OCI-M2 (cell line): Measurements from ENCODE around the gene CENPL.
"Not testable (repeated sequence)": the region's sequence is repeated elsewhere in the genome, so short reads cannot be mapped to it uniquely, and the experiment has no call there.

Experiments
- DNase-seq: peaks from one replicate; lab custom pipeline; 2025; ENCODE audit not compliant: unreplicated experiment; lab: John Stamatoyannopoulos, UW

The CENPL gene, protein sequence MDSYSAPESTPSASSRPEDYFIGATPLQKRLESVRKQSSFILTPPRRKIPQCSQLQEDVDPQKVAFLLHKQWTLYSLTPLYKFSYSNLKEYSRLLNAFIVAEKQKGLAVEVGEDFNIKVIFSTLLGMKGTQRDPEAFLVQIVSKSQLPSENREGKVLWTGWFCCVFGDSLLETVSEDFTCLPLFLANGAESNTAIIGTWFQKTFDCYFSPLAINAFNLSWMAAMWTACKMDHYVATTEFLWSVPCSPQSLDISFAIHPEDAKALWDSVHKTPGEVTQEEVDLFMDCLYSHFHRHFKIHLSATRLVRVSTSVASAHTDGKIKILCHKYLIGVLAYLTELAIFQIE

DNA sequence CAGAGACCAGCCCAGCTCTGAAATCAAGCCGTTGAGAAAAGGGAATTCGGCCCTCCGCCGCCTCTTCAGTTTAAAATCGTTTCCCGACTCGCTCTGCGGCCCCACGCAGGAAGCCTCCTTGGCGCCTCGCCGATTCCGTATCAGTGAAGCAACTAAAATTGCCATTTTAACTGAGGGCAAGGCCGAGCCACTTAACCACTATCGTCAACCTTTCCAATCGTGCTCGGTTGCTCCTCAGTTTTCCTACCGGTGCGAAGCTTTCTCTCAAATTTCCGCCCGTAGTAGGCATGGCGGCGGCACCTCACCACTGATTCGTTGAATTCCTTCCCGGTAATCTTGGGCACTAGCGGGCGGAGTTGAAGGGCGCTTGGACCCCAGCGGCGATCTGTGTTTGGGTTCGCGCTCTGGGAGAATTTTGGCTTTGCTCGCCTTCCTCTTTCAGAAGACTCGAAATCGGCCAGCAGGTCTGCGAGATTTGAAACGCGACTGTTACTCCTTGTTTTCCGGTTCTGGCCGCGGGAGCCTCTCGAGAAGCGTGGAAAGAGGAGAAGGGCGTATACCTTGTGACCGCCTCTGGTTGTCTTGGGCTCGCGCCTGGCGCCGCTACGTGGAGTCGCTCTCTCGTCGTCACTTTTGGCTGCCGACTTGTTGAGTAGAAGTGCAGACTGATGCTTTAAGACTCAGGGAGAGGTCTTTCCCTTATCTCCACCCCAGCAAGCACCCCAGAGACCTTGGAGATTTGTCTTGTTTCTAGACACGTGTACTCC lies at the start of gene CENPL, which contains the start of gene DARS2:
Gene CENPL, minus strand, starts transcription at position 569 of the 767 bp plus-strand sequence. CDS start 13,584 bp downstream, outside the sequence.
Gene DARS2, plus strand, starts transcription at position 359 of the 767 bp plus-strand sequence. CDS start 557 bp downstream, outside the sequence.
- peak; percentile 67 for DNase-seq

DNA sequence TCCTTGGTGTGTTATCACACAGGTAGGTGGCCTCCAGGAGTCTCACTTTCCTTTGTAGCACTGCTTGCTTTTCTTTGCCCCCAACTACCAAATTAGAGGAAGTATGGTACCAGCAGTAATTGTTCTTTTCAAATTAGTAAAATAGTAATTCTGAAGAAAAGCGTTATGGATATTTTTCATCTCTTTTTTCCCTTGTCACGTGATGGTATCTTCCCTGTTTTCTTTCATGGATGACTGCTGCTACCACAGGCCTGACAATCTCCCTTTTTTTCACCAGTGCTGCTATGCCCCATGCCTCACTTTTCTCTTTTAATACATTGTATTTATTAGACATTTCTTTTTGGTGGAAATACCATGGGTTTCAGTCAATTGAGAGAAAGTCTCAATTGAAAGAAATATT lies 46.8 kb upstream of the CENPL start:
- no peak for DNase-seq

DNA sequence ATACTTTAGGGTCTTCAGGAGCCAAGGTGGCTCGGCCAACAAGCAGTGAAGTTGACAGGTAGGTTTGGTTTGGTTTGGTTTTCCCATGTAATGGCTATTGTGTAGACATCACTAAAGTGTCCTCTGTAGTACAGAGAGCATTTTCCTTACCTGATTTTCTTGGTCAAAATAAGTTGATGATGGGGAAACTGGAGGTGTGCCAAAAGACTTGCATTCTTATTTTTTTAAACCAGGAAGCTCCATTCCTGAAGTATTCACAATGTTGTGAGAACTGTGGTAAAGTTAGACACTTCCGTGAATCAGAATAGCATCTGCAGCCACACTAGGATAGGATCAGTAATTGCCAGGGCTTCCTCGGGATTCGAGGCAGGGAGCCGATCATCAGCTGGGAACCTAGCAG lies 46.4 kb upstream of the CENPL start:
- DNase-seq, result no peak

DNA sequence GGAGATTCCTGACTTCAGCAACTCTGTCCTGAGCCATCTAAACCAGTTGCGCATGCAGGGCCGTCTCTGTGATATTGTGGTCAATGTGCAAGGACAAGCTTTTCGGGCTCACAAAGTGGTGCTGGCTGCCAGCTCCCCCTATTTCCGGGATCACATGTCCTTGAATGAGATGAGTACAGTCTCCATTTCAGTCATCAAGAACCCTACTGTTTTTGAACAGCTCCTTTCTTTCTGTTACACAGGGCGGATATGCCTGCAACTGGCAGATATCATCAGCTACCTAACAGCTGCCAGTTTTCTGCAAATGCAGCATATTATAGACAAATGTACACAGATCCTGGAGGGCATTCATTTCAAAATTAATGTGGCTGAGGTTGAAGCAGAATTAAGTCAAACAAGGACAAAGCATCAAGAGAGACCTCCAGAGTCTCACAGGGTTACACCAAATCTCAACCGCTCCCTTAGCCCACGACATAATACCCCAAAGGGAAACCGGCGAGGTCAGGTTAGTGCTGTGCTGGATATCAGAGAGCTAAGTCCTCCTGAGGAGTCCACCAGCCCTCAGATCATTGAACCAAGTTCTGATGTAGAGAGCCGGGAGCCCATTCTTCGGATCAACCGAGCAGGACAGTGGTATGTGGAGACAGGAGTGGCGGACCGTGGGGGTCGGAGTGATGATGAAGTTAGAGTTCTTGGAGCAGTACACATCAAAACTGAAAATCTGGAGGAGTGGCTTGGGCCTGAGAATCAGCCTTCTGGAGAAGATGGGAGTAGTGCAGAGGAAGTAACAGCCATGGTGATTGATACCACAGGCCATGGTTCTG lies 45.8 kb upstream of the CENPL start:
- no peak for DNase-seq

DNA sequence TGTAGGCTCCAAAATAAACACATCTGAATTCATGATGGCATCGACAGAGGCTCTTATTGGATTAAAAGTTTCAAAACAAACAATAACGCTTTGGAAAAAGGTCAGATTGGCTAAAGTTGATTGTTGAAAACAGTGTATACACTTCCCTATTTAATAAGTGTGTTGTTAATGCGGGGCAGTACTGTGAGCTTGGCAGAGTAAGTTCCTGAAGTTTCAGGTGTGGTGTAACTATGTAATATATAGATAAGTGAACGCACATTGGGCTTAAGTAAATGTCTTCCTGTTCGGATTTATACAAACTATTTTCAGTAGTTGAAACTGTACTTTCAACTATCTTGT lies 44.3 kb upstream of the CENPL start:
- no peak for DNase-seq

DNA sequence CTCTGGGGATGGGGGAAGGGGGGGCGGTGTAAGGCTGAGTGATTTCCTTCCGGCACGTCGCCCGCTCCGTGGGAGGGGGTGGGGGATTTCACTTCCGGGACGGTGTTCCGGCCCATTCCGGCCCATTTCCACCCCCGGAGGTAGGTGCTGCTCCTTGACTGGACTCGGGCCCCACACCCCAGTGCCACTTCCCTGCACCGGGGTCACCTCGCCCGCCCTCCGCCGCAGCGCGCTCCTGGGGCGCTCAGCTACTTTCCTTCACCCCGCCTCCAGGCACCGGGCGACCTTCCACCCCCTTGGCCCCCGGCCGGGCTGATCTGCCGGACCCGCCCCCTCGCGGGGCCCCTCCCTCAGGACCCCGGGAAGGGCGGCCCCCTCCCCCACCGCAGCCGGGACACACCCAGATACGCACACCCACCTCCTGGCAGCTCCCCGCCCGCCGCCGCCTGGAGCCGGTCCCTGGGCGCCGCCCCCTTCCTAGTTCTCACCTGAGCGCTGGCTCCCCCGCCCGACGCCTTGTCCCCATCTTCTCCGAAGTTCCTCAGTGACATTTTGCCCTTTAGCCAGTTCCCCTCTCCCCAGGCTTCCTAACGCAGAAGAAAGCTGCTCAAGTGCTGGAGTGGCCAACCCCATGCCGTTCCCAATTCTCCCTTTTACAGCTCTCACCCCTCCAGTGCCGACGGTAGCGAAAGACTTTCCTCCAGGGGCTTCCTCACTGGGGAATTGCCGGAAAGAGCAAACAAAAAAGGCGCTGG lies 43.8 kb upstream of the CENPL start, which contains the start of gene ZBTB37:
Gene ZBTB37, plus strand, starts transcription at position 115 of the 755 bp plus-strand sequence. CDS start 1,846 bp downstream, outside the sequence.
- no peak for DNase-seq

DNA sequence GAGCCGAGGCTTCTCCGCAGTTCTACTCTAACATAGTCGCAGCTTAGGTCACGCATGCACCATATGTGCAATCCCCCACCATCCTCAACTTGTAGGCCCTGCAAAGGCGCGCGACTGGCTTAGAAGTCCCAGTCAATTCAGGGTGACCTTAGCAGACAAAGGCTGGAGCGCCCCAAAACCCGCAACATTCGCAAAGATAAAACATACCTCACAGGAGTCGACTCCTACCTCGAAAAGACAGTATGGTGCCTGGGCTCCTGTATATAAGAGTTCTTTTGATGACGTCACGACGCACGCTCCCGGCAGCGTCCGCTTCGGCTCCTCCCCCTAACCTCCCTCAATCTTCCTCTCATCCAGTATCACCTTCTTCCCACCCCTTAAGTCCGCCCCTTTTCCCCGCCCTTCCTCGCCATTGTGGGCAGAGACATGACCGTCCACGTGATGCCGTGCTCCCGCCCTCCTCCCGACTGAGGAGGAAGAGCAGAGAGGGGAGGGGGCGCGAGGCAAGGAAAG lies 43.1 kb upstream of the CENPL start, which contains the start of gene GAS5:
Gene GAS5, minus strand, starts transcription at position 237 of the 513 bp plus-strand sequence.
- peak; percentile 82 for DNase-seq

DNA sequence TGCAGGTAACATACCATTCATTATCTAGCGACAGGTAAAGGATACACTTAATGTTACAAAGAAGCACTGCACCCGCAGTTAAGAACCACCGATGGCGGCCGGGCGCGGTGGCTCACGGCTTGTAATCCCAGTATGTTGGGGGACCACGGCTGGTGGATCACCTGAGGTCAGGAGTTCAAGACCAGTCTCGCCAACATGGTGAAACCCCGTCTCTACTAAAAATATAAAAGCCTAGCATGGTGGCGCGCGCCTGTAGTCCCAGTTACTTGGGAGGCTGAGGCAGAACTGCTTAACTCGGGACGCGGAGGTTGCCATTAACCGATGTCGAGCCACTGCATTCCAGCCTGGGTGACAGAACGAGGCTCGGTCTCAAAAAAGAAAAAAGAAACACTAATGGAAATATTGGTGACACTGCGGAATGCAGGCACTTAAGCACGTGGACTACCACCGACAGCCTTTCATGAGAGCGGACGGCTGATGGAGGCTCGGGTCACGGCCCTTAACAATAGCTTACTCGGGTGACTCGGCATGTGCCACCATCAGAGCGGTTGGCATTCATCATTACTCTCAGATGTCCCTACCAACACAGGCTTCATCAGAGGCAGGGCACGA lies 42.6 kb upstream of the CENPL start:
- no peak for DNase-seq

DNA sequence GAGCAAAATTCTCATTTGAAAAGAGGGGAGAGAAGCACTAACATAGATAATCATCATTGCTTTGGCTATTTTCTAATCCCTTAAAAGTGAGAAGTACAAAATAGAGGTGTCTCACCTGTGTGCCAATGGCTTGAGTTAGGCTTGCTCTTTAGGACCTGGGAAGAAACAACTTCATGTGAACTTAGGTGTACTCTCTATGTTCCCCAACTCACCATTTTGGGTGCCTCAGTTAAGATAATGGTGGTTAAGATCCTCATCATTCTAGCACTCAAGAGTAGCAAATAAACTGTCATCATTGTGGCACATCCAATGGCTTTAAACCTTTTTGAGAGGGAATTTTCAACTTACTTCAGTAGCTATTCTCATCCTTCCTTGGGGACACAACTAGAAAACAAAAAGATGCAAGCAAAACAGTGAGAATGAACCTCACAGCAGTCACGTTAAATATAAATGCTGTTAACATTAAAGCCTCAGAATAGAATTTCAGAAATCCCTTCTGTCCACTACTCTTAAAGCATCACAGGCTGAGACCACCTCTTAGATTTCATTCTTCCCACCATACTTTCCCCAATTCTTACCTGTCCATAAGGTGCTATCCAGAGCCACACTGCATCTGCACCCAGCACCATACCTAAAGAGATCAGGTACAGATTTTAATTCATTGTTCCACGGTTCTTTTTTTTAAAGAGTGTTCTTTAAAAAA lies 41.9 kb upstream of the CENPL start:
- no peak for DNase-seq

DNA sequence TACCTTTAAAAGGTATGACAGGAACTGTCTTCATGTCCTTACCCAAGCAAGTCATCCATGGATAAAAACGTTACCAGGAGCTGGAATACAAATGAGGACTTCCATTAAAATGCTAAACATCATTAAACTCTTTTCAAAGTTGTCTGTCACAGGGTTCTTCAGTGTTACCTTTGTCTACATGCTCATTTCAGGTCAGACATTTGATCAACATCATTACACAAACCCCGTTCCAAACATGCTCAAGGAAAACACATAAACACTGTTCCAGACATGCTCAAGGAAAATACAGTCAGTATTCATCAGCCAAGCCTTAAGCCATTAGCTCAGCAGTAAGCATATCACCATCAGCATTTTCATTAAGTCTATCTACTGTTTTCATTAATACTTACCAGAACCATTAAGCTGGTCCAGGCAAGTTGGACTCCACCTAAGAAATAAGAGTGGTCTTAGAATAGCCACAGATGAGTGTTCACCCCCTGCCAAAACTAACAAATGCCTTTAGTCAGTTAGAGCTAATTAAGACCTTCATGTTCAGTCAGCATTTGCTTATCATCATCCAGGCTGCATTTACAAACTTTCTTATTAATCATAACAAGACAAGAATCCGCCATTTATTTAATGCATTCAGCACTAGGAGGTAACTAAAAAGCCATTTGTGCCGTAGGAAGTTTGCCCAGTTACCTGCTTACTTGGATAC lies 40.9 kb upstream of the CENPL start:
- no peak for DNase-seq

DNA sequence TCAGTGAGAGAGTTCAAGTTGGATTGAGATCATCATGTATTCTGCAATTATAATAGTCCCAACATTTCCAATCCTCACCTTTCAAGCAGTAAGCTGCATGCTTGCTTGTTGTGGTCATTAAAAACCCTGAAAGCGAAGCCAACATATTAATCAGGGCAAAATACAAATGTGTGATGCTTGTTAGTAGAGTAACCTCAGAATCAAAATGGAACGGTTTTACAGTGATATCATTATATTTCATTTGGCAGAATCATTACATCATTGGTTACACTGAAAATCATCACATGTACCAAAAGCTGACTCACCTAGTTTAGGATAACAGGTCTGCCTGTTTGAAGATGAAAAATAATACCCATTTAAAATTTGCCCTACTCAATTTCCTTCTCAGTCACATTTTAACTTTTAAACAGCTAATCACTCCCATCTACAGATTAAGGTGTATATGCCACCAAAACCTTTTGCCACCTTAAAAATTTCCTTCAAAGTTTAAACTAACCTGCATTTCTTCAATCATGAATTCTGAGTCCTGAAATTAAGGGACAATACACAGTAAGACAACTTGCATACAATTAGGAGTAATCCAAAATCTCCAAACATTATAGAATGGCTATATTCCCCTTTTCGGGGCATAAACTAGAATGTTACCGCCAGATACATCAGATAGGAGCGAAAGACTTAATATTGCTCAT lies 39.6 kb upstream of the CENPL start:
- DNase-seq, result no peak

DNA sequence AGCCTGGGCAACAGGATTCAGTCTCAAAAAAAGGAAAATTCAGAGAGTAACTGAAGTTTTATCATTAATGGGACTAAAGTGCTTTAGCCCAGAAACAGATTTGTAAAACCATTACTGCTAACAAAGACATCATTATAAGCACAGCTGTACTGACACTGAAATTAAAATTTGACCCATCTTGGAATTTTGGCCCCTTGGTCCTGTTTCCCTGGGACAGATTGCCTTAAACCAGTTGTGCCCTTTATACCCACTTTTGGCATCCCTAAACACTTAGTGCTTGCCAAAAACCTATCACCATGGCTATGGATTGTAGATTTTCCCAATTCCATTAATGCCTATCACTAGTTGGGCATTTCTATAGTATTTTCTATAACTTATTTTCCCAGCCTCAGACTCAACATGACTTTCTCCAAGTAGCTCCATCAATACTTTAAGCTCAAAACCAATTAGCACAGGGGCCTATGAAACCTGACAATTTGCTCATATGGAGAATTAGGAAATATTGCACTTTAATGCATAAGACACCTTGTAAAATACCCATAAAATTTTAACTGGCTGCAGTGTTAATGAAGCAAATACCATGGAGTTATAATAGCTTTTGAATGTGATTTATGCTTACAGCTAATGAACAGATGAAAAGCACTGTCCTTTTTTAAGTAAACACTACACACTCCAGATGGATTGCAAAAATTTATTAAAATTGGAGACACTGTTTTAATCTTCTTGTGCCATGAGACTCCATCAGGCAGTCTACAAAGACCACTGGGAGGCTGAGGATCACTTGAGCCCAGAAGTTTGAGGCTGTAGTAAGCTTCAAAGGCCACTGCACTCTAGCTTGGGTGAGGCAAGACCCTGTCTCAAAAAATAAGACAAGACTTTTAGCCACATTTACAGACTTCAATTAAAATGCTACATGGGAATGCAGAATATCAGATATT lies 38.8 kb upstream of the CENPL start:
- no peak for DNase-seq

DNA sequence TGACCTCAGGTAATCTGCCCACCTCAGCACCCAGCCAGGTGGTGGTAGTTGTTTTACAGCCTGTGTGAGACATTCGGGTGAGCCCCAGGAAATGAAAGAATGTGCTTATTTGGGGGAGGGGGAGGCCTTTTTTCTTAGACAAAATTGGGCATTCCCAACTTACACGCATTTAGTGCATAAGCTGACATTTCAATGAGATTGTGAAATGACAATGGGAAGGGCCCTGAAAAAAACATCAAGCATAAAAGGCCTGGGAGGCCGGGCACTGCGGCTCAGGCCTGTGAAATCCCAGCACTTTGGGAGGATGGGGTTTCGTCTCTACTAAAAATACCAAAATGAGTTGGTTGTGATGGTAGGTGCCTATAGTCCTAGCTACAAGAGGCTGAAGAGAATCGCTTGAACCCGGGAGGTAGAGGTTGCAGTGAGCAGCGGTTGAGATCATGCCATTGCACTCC lies 38.1 kb upstream of the CENPL start:
- no peak for DNase-seq

DNA sequence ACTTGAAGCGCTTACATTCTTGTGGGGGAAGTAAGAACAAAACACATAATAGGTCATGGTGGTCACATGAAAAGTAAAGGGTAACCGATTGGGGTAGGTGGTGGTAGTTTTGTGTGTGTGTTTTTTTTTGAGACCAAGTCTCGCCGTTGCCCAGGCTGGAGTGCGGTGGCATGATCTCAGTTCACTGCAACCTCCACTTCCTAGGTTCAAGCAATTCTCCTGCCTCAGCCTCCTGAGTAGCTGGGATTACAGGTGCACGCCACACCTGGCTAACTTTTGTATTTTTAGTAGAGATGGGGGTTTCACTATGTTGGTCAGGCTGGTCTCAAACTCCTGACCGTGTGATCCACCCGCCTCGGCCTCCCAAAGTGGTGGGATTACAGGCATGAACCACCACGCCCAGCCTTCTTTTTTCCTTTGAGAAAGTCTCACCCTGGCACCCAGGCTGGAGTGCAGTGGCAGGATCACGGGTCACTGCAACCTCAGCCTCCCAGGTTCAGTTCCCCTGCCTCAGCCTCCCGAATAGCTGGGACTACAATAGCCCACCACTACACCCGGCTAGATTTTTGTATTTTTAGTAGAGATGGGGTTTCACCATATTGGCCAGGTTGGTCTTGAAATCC lies 37.6 kb upstream of the CENPL start:
- not testable (repeated sequence) for DNase-seq

DNA sequence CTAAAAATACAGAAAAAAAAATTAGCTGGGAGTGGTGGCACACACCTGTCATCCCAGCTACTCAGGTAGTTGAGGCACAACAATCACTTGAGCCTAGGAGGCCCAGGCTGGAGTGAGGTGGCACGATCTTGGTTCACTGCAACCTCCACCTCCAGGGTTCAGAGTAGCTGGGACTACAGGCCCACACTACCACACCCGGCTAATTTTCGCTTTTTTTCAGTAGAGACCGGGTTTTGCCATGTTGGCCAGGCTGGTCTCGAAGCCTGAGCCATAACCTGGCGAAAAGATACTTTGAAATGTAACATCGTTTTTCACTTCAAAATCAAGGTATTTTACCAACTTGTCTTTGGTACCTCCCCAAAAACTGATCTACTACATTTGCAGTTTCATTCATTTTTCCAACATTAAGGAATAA lies 37.1 kb upstream of the CENPL start:
- no peak for DNase-seq

DNA sequence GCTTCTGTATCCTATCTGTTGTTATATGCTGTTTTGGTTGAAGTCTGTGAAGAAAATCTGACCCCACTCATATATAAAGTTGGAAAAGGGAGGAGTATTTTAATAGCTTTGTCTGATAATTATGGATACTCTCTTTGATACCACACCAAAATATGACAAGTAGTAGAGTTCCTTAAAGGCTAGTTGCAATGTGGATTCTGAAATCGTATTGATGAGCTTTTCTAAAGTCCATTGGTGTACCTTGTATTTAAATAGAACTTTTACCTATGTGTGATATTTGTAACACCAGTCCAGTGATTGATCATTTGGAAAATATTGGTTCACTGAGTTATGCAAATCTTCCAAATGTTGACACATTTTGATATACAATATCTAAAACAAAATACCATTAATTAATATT lies 35.4 kb upstream of the CENPL start:
- no peak for DNase-seq
